MCF 10A (cell line): ENCODE data around the gene SPRED2. TPM values are rescaled to one million over a fixed set of nuclear protein-coding genes. Genes with fewer than 3 reads are reported as not detected.
A peak's percentile ranks its signal among the peaks of the same experiment; 100 is the strongest.

Experiments
- BruUV-seq: library from RNA; stranded (reverse); fragments of 400-500 nt; replicated peaks from 2 replicates; lab custom pipeline; 2021; lab: Mats Ljungman, UMichigan
- CTCF ChIA-PET: fragments of 300-600 bp; sonication (Branson Sonifier 250); formaldehyde crosslinking; extraction: SDS; loops from one replicate; lab custom pipeline; 2021; ENCODE audit warnings: antibody characterized with exemption, inconsistent platforms; lab: Yijun Ruan, JAX
- POLR2A ChIA-PET: fragments of 300-600, 350-650 bp; sonication (Branson Sonifier 250); formaldehyde crosslinking; extraction: SDS; loops from one replicate; lab custom pipeline; 2020; ENCODE audit warnings: antibody characterized with exemption, inconsistent platforms; lab: Yijun Ruan, JAX
- DNase-seq: peaks from one replicate; pipeline ENCODE4 v3.0.0-alpha.2; 2018; ENCODE audit not compliant: unreplicated experiment
- H3K27ac Mint-ChIP-seq: one replicate; pipeline ENCODE4 v1.8.0; 2022; ENCODE audit warnings: mild to moderate bottlenecking, low read depth, mixed read lengths; ENCODE audit not compliant: unreplicated experiment
- H3K27me3 Mint-ChIP-seq: one replicate; pipeline ENCODE4 v1.8.0; 2022; ENCODE audit warnings: mixed read lengths; ENCODE audit not compliant: insufficient read depth, unreplicated experiment
- H3K36me3 Mint-ChIP-seq: one replicate; pipeline ENCODE4 v1.8.0; 2022; ENCODE audit warnings: mild to moderate bottlenecking, moderate library complexity, mixed read lengths; ENCODE audit not compliant: insufficient read depth, unreplicated experiment
- H3K4me1 Mint-ChIP-seq: one replicate; pipeline ENCODE4 v1.8.0; 2022; ENCODE audit warnings: mixed read lengths; ENCODE audit not compliant: insufficient read depth, unreplicated experiment
- H3K4me3 Mint-ChIP-seq: one replicate; pipeline ENCODE4 v1.8.0; 2022; ENCODE audit warnings: mild to moderate bottlenecking, moderate library complexity, mixed read lengths; ENCODE audit not compliant: unreplicated experiment
- H3K9me3 Mint-ChIP-seq: one replicate; pipeline ENCODE4 v1.8.0; 2022; ENCODE audit warnings: mixed read lengths; ENCODE audit not compliant: unreplicated experiment
- CTCF ChIP-seq: fragments of 200-600 bp; IDR thresholded peaks from one replicate; pipeline ENCODE4 v1.8.0; 2022; ENCODE audit warnings: antibody characterized with exemption, mild to moderate bottlenecking; ENCODE audit not compliant: unreplicated experiment
- intact Hi-C: fragments of 100-400 bp; cut with micrococcal nuclease; formaldehyde crosslinking; loops from 2 replicates; pipeline ENCODE4 v1.14.1; 2022
- total RNA-seq: library from RNA; stranded (reverse); gene quantifications from 2 replicates; pipeline ENCODE4 v1.2.3, GENCODE V29; 2022

Gene SPRED2
- total RNA-seq, 1 experiment from 2014 or later = 38.6 TPM

- Mint-ChIP-seq H3K4me1 (peaks cover 54% of the 10 kb centered on the region), H3K27me3 (no peaks in the 10 kb centered on the region), H3K36me3 (peaks cover 4% of the 10 kb centered on the region), H3K27ac (no peak overlapping the region), H3K9me3 (no peaks in the 10 kb centered on the region), H3K4me3 (no peak overlapping the region)
- ChIA-PET CTCF (interaction anchor here (0.8 to 1.0 kb wide), 3 partner anchors 14 to 117 kb away, joined by 3 to 5 read pairs (median 4); no protein-coding TSS in a partner anchor), POLR2A (interaction anchor here (0.5 to 5.6 kb wide), 5 partner anchors 8 to 152 kb away, joined by 3 to 67 read pairs (median 4); partner anchors contain the start of genes ACTR2 and SPRED2)
- TF ChIP-seq CTCF = no peak
- BruUV-seq = no TSS peak
- no peak for DNase-seq
- intact Hi-C loops = loop anchor here (5.0 kb wide), 1 partner anchor 188 kb away; no protein-coding TSS in a partner anchor
Measured at GRCh38 chr2:65379721-65380171, 52.7 kb downstream of the SPRED2 start.

GRCh38 chr2:65379223-65379622, 53.2 kb downstream of the SPRED2 start:
- TF ChIP-seq CTCF = no peak
- CTCF ChIA-PET = interaction anchor here (1.0 kb wide), 1 partner anchor 13 kb away, joined by 4 read pairs; no protein-coding TSS in a partner anchor
- POLR2A ChIA-PET = interaction anchor here (1.1 to 5.6 kb wide), 5 partner anchors 9 to 152 kb away, joined by 3 to 67 read pairs (median 6); partner anchors contain the start of gene ACTR2
- Mint-ChIP-seq H3K9me3 (no peaks in the 10 kb centered on the region), H3K27ac (no peak overlapping the region), H3K4me3 (no peak overlapping the region), H3K27me3 (no peaks in the 10 kb centered on the region), H3K4me1 (peaks cover 49% of the 10 kb centered on the region), H3K36me3 (no peaks in the 10 kb centered on the region)
- no peak for DNase-seq
- intact Hi-C loops = no loop called here
- no TSS peak for BruUV-seq

- ChIA-PET CTCF (no interaction called here), POLR2A (interaction anchor here (0.6 to 3.3 kb wide), 10 partner anchors 8 to 188 kb away, joined by 3 to 33 read pairs (median 6); partner anchors contain the start of gene ACTR2)
- TF ChIP-seq CTCF = no peak
- DNase-seq = no peak
- no TSS peak for BruUV-seq
- H3K27ac Mint-ChIP-seq = no peak overlapping the region
- peaks cover 40% of the 10 kb centered on the region for H3K4me1 Mint-ChIP-seq
- H3K27me3 Mint-ChIP-seq = no peaks in the 10 kb centered on the region
- no peaks in the 10 kb centered on the region for H3K9me3 Mint-ChIP-seq
- H3K36me3 Mint-ChIP-seq = peaks cover 7% of the 10 kb centered on the region
- no peak overlapping the region for H3K4me3 Mint-ChIP-seq
- intact Hi-C loops = no loop called here
Measured at GRCh38 chr2:65378290-65378689, 54.1 kb downstream of the SPRED2 start.

- intact Hi-C loops = no loop called here
- no peak for TF ChIP-seq CTCF
- peak; percentile 90 for DNase-seq
- no peak overlapping the region for H3K4me3 Mint-ChIP-seq
- H3K27ac Mint-ChIP-seq = no peak overlapping the region
- ChIA-PET CTCF (interaction anchor here (0.6 kb wide), 1 partner anchor 313 kb away, joined by 4 read pairs; no protein-coding TSS in a partner anchor), POLR2A (interaction anchor here (0.6 to 3.3 kb wide), 9 partner anchors 9 to 203 kb away, joined by 3 to 33 read pairs (median 5); no protein-coding TSS in a partner anchor)
- BruUV-seq = no TSS peak
- H3K4me1 Mint-ChIP-seq = peaks cover 33% of the 10 kb centered on the region
- no peaks in the 10 kb centered on the region for H3K9me3 Mint-ChIP-seq
- no peaks in the 10 kb centered on the region for H3K27me3 Mint-ChIP-seq
- H3K36me3 Mint-ChIP-seq = peaks cover 10% of the 10 kb centered on the region
Measured at GRCh38 chr2:65377556-65378192, 54.7 kb downstream of the SPRED2 start.
